Liver (tissue), 9 donors: ENCODE results near the gene CES2. TPM values are rescaled to one million over a fixed set of nuclear protein-coding genes. Genes with fewer than 3 reads are reported as not detected.

ENCODE experiments used
- DNase-seq: peaks from one replicate; pipeline ENCODE4 v3.0.0-alpha.2; 2017; ENCODE audit warnings: low spot score
- H3K27ac ChIP-seq, 2 donors: one replicate each; pipeline ENCODE4 v1.7.0; 2013; ENCODE audit warnings: inconsistent platforms in 2 of 2, low read length in 2 of 2, control low read depth in 1 of 2, low read depth in 1 of 2, mild to moderate bottlenecking in 1 of 2
- H3K27me3 ChIP-seq, 4 donors: one replicate each; pipeline versions ENCODE4 v1.6.1 to v1.7.0; 2013; ENCODE audit warnings: low read length in 3 of 4, inconsistent platforms in 1 of 4, mild to moderate bottlenecking in 1 of 4, moderate library complexity in 1 of 4; ENCODE audit not compliant: control insufficient read depth in 4 of 4, insufficient read depth in 4 of 4
- H3K36me3 ChIP-seq, 4 donors: one replicate each; pipeline versions ENCODE4 v1.6.1 to v1.7.0; 2013; ENCODE audit warnings: low read length in 3 of 4, mild to moderate bottlenecking in 3 of 4, low read depth in 1 of 4, moderate library complexity in 1 of 4; ENCODE audit not compliant: control insufficient read depth in 4 of 4, insufficient read depth in 3 of 4
- H3K4me1 ChIP-seq, 4 donors: one replicate each; pipeline versions ENCODE4 v1.6.1 to v1.7.0; 2013; ENCODE audit warnings: low read length in 3 of 4, mild to moderate bottlenecking in 3 of 4, moderate library complexity in 1 of 4; ENCODE audit not compliant: control insufficient read depth in 4 of 4, insufficient read depth in 4 of 4
- H3K4me3 ChIP-seq, 3 donors: one replicate each; pipeline versions ENCODE4 v1.6.1 to v1.7.0; 2013; ENCODE audit warnings: low read length in 3 of 3, control low read depth in 1 of 3, low read depth in 1 of 3, mild to moderate bottlenecking in 1 of 3
- H3K9ac ChIP-seq, 2 donors: one replicate each; pipeline ENCODE4 v1.7.0; 2013; ENCODE audit warnings: low read length in 2 of 2, mild to moderate bottlenecking in 2 of 2, moderate library complexity in 2 of 2, control low read depth in 1 of 2, low read depth in 1 of 2
- H3K9me3 ChIP-seq, 4 donors: one replicate each; pipeline versions ENCODE4 v1.6.1 to v1.7.0; 2013; ENCODE audit warnings: low read length in 3 of 4; ENCODE audit not compliant: control insufficient read depth in 4 of 4
- ATF3 ChIP-seq: IDR thresholded peaks from 2 replicates; pipeline ENCODE4 v1.6.1; 2016; ENCODE audit warnings: antibody characterized with exemption
- EGR1 ChIP-seq, 2 donors: IDR thresholded peaks; 2 replicates each; pipeline ENCODE4 v1.6.1; 2016 to 2018; ENCODE audit warnings: antibody characterized with exemption in 2 of 2, low read depth in 2 of 2
- FOXA1 ChIP-seq: IDR thresholded peaks from 2 replicates; pipeline ENCODE4 v1.6.1; 2016; ENCODE audit warnings: antibody characterized with exemption
- FOXA2 ChIP-seq: IDR thresholded peaks from 2 replicates; pipeline ENCODE4 v1.6.1; 2016; ENCODE audit warnings: antibody characterized with exemption
- GABPA ChIP-seq, 2 donors: IDR thresholded peaks in 1 of 2; conservative IDR thresholded peaks in 1 of 2; 2 replicates each; pipeline ENCODE4 v1.6.1; 2016; ENCODE audit warnings: antibody characterized with exemption in 2 of 2, mild to moderate bottlenecking in 1 of 2, moderate library complexity in 1 of 2
- HNF4A ChIP-seq, 2 donors: conservative IDR thresholded peaks; 2 replicates each; pipeline ENCODE4 v1.6.1; 2016; ENCODE audit warnings: antibody characterized with exemption in 2 of 2, mild to moderate bottlenecking in 2 of 2
- HNF4G ChIP-seq: IDR thresholded peaks from 2 replicates; pipeline ENCODE4 v1.6.1; 2016; ENCODE audit warnings: antibody characterized with exemption
- JUND ChIP-seq, 2 donors: IDR thresholded peaks; 2 replicates each; pipeline ENCODE4 v1.6.1; 2016; ENCODE audit warnings: antibody characterized with exemption in 2 of 2
- NR2F2 ChIP-seq: IDR thresholded peaks from 2 replicates; pipeline ENCODE4 v1.6.1; 2016; ENCODE audit warnings: antibody characterized with exemption
- RAD21 ChIP-seq, 2 donors: IDR thresholded peaks; 2 replicates each; pipeline ENCODE4 v1.6.1; 2016; ENCODE audit warnings: antibody characterized with exemption in 2 of 2, mild to moderate bottlenecking in 2 of 2
- RXRA ChIP-seq, 2 donors: IDR thresholded peaks; 2 replicates each; pipeline ENCODE4 v1.6.1; 2017 to 2018; ENCODE audit warnings: antibody characterized with exemption in 2 of 2, mild to moderate bottlenecking in 1 of 2
- SP1 ChIP-seq: IDR thresholded peaks from 2 replicates; pipeline ENCODE4 v1.6.1; 2018; ENCODE audit warnings: antibody characterized with exemption, mild to moderate bottlenecking
- TAF1 ChIP-seq: conservative IDR thresholded peaks from 2 replicates; pipeline ENCODE4 v1.6.1; 2016; ENCODE audit warnings: antibody characterized with exemption, mild to moderate bottlenecking
- YY1 ChIP-seq: IDR thresholded peaks from 2 replicates; pipeline ENCODE4 v1.6.1; 2016; ENCODE audit warnings: antibody characterized with exemption, mild to moderate bottlenecking
- ZBTB33 ChIP-seq: IDR thresholded peaks from 2 replicates; pipeline ENCODE4 v1.6.1; 2016; ENCODE audit warnings: antibody characterized with exemption
- WGBS: extraction: QIAGEN DNeasy Blood & Tissue Kit; methylation state at CpG from one replicate; pipeline ENCODE4 v1.1.7; 2013; 5-methylcytosine and 5-hydroxymethylcytosine counted together
- polyA plus RNA-seq, 2 donors: library from polyadenylated mRNA; stranded (reverse) in 1 of 2; unstranded in 1 of 2; fragments of 200-250 nt in 1 of 2; fragments of >200 nt in 1 of 2; fragmentation: Nextera tagmentation in 1 of 2; extraction: Ambion mirVana in 1 of 2; gene quantifications; one replicate each; pipeline versions ENCODE4 v1.2.1 to v1.2.3, GENCODE V29; 2013 to 2015
- total RNA-seq, 2 donors: library from RNA; depleted of rRNA; stranded (reverse); fragments of >200 nt; gene quantifications; one replicate each; pipeline ENCODE4 v1.2.3, GENCODE V29; 2014
- TF ChIP-seq, protein P1 (sequence below): fragments of 150-350 bp; IDR thresholded peaks from 2 replicates; pipeline ENCODE4 v1.5.1; 2017; ENCODE audit warnings: improper control_type of control experiment, low read depth, low read length; ENCODE audit not compliant: missing input control
- TF ChIP-seq, protein P2 (sequence below): IDR thresholded peaks from 2 replicates; pipeline ENCODE4 v1.6.1; 2016; ENCODE audit warnings: antibody characterized with exemption
- TF ChIP-seq, protein P3 (sequence below): IDR thresholded peaks from 2 replicates; pipeline ENCODE4 v1.6.1; 2016; ENCODE audit warnings: antibody characterized with exemption, mild to moderate bottlenecking
- donor health status: healthy.
- donor health status: healthy.
- donor health status: healthy.
- donor health status: healthy.
- donor health status: healthy.

The CES2 gene
- total and polyA plus RNA-seq, 4 donors: 21.2 to 200 (median 182) TPM

DNA sequence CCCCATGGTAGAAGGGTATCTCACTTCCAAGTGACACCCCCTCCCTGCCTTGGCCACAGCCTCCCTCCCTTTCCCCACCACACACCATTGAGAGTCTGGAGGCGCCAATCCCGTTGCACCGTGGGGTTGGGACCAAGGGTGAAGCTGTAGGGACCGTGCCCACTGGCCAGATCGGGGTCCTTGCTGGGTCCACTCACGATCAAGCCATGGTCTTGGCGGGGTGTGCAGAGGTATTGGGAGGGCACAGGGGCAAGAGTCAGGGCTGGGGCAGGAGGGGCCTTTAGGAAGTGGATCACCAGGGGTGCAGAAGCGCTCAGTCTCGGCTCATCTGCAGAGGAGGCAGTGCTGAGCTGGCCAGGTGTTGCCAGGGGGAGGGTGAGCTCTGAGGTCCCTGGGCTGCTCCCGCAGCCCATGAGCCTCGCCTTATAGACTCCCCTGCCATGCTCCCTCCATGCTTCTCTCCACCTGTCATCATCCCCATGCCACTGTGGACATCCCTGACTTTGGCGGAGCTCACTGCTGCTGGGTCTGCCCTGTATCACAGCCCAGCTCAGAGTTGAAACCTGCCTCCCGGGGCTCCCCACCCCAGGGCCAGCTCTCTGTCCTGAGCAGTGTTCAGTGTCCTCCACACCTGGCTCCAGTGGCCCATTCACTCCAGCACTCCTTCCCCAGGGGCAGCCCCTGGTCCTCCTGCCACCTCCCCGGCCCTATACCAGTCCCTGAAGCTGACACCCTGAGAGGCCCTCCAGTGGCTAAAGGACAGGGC, 25.0 kb upstream of the CES2 start (continued):
- TF ChIP-seq, protein P1, sequence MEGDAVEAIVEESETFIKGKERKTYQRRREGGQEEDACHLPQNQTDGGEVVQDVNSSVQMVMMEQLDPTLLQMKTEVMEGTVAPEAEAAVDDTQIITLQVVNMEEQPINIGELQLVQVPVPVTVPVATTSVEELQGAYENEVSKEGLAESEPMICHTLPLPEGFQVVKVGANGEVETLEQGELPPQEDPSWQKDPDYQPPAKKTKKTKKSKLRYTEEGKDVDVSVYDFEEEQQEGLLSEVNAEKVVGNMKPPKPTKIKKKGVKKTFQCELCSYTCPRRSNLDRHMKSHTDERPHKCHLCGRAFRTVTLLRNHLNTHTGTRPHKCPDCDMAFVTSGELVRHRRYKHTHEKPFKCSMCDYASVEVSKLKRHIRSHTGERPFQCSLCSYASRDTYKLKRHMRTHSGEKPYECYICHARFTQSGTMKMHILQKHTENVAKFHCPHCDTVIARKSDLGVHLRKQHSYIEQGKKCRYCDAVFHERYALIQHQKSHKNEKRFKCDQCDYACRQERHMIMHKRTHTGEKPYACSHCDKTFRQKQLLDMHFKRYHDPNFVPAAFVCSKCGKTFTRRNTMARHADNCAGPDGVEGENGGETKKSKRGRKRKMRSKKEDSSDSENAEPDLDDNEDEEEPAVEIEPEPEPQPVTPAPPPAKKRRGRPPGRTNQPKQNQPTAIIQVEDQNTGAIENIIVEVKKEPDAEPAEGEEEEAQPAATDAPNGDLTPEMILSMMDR: no peak
- no peak for TF ChIP-seq JUND (IDR thresholded peaks at IDR 0.05)
- TF ChIP-seq RXRA (IDR thresholded peaks at IDR 0.05): no peak
- TF ChIP-seq EGR1 (IDR thresholded peaks at IDR 0.05; ENCODE audit: low read depth in 2 of 2): no peak
- no peak for TF ChIP-seq TAF1
- no peak for TF ChIP-seq FOXA2
- no peak for TF ChIP-seq HNF4A (conservative IDR thresholded peaks at IDR 0.05)

DNA sequence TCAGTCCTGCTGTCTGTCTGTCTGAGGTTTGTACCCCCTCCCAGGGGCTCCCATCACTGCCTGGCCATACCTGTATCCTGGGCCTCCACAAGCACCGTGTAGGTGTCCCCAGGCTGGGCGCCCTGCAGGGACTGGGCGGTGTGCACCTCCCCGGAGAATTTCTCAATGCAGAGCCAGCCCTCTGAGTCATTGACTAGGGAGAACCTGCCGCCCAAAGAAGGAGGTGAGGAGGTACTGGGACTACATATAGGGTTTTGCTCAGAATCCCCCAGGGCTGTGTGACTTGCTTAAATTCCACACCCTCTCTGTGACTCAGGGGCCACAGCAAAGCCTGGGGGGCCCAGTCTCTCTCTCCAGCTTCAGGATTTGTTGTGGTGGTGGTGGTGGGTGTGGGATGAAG, 24.2 kb upstream of the CES2 start:
- H3K27ac ChIP-seq: no peak overlapping the region
- no peaks in the 10 kb centered on the region for H3K36me3 ChIP-seq
- no peak for DNase-seq
- H3K4me1 ChIP-seq: no peaks in the 10 kb centered on the region
- H3K9me3 ChIP-seq: no peaks in the 10 kb centered on the region
- TF ChIP-seq RXRA (IDR thresholded peaks at IDR 0.05): no peak
- no peak for TF ChIP-seq HNF4A (conservative IDR thresholded peaks at IDR 0.05)
- no peak for TF ChIP-seq FOXA2
- no peak for TF ChIP-seq JUND (IDR thresholded peaks at IDR 0.05)
- no peak for TF ChIP-seq RAD21 (IDR thresholded peaks at IDR 0.05)
- TF ChIP-seq, protein P1: no peak
- TF ChIP-seq, protein P2, sequence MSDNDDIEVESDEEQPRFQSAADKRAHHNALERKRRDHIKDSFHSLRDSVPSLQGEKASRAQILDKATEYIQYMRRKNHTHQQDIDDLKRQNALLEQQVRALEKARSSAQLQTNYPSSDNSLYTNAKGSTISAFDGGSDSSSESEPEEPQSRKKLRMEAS: no peak
- TF ChIP-seq NR2F2: no peak
- TF ChIP-seq YY1: no peak
- TF ChIP-seq, protein P3, sequence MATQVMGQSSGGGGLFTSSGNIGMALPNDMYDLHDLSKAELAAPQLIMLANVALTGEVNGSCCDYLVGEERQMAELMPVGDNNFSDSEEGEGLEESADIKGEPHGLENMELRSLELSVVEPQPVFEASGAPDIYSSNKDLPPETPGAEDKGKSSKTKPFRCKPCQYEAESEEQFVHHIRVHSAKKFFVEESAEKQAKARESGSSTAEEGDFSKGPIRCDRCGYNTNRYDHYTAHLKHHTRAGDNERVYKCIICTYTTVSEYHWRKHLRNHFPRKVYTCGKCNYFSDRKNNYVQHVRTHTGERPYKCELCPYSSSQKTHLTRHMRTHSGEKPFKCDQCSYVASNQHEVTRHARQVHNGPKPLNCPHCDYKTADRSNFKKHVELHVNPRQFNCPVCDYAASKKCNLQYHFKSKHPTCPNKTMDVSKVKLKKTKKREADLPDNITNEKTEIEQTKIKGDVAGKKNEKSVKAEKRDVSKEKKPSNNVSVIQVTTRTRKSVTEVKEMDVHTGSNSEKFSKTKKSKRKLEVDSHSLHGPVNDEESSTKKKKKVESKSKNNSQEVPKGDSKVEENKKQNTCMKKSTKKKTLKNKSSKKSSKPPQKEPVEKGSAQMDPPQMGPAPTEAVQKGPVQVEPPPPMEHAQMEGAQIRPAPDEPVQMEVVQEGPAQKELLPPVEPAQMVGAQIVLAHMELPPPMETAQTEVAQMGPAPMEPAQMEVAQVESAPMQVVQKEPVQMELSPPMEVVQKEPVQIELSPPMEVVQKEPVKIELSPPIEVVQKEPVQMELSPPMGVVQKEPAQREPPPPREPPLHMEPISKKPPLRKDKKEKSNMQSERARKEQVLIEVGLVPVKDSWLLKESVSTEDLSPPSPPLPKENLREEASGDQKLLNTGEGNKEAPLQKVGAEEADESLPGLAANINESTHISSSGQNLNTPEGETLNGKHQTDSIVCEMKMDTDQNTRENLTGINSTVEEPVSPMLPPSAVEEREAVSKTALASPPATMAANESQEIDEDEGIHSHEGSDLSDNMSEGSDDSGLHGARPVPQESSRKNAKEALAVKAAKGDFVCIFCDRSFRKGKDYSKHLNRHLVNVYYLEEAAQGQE: no peak
- no peak for TF ChIP-seq HNF4G
- TF ChIP-seq ATF3: no peak
- TF ChIP-seq EGR1 (IDR thresholded peaks at IDR 0.05; ENCODE audit: low read depth in 2 of 2): no peak
- TF ChIP-seq TAF1: no peak
- TF ChIP-seq ZBTB33: no peak
- no peak for TF ChIP-seq GABPA (IDR thresholded peaks at IDR 0.05 in 1 of 2, conservative IDR thresholded peaks at IDR 0.05 in 1 of 2)
- TF ChIP-seq FOXA1: no peak
- no peak for TF ChIP-seq SP1
- 83% methylated on average over 5 of the region's 5 CpGs for WGBS
- H3K4me3 ChIP-seq: no peak overlapping the region
- no peaks in the 10 kb centered on the region for H3K27me3 ChIP-seq
- no peak overlapping the region for H3K9ac ChIP-seq
